ENCODE results near the gene CBY3. TPM values are rescaled to one million over a fixed set of nuclear protein-coding genes. Genes with fewer than 3 reads are reported as not detected.
A peak's percentile ranks its signal among the peaks of the same experiment; 100 is the strongest.

CBY3 gene
- total and polyA plus RNA-seq, 12 donors = 0.06 TPM; not detected in 11

GRCh38 chr5:179700401-179700918 is 19.6 kb upstream of the CBY3 start:
- Histone ChIP-seq H3K27me3 (no peaks in the 10 kb centered on the region), H3K36me3 (peaks cover 0 to 40% (median 15%) of the 10 kb centered on the region in 9 donors), H3K9me3 (no peaks in the 10 kb centered on the region), H3K27ac (peak overlapping the region in 8 of 10 donors; percentile 13 to 100 (median 97)), H3K4me1 (peaks cover 4 to 67% (median 39%) of the 10 kb centered on the region in 9 donors), H3K4me3 (peak overlapping the region in 9 of 10 donors; percentile 70 to 99 (median 89))
- DNase-seq (no peak), ATAC-seq (no peak)
- WGBS, 2 donors = 8 to 29% methylated on average over 5 to 7 of the region's 7 CpGs
- intact Hi-C loops (cut with DNase I) = no loop called here
- TF ChIP-seq, protein P1, sequence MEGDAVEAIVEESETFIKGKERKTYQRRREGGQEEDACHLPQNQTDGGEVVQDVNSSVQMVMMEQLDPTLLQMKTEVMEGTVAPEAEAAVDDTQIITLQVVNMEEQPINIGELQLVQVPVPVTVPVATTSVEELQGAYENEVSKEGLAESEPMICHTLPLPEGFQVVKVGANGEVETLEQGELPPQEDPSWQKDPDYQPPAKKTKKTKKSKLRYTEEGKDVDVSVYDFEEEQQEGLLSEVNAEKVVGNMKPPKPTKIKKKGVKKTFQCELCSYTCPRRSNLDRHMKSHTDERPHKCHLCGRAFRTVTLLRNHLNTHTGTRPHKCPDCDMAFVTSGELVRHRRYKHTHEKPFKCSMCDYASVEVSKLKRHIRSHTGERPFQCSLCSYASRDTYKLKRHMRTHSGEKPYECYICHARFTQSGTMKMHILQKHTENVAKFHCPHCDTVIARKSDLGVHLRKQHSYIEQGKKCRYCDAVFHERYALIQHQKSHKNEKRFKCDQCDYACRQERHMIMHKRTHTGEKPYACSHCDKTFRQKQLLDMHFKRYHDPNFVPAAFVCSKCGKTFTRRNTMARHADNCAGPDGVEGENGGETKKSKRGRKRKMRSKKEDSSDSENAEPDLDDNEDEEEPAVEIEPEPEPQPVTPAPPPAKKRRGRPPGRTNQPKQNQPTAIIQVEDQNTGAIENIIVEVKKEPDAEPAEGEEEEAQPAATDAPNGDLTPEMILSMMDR (IDR thresholded peaks at IDR 0.05) = no peak

- H3K4me1 ChIP-seq = peaks cover 4 to 62% (median 39%) of the 10 kb centered on the region in 9 donors
- H3K9me3 ChIP-seq = no peaks in the 10 kb centered on the region
- TF ChIP-seq, protein P1 (IDR thresholded peaks at IDR 0.05) = no peak
- H3K4me3 ChIP-seq = peak overlapping the region; percentile 57 to 99 (median 89)
- H3K27ac ChIP-seq = peak overlapping the region; percentile 78 to 100 (median 97)
- intact Hi-C loops (cut with DNase I) = loop anchor here in 3 of 10 donors (2.0 to 5.0 kb wide), 3 partner anchors 31 to 33 kb away; partner anchors contain the start of gene MAML1 (in 2 of the 3)
- ATAC-seq (no peak), DNase-seq (peak in 1 of 2 donors; percentile 14)
- H3K36me3 ChIP-seq = peaks cover 0 to 33% (median 7%) of the 10 kb centered on the region in 9 donors
- WGBS, 2 donors = 1 to 2% methylated on average over 19 of the region's 19 CpGs
- no peaks in the 10 kb centered on the region for H3K27me3 ChIP-seq
Measured at GRCh38 chr5:179699616-179700237, 18.9 kb upstream of the CBY3 start.

DNA sequence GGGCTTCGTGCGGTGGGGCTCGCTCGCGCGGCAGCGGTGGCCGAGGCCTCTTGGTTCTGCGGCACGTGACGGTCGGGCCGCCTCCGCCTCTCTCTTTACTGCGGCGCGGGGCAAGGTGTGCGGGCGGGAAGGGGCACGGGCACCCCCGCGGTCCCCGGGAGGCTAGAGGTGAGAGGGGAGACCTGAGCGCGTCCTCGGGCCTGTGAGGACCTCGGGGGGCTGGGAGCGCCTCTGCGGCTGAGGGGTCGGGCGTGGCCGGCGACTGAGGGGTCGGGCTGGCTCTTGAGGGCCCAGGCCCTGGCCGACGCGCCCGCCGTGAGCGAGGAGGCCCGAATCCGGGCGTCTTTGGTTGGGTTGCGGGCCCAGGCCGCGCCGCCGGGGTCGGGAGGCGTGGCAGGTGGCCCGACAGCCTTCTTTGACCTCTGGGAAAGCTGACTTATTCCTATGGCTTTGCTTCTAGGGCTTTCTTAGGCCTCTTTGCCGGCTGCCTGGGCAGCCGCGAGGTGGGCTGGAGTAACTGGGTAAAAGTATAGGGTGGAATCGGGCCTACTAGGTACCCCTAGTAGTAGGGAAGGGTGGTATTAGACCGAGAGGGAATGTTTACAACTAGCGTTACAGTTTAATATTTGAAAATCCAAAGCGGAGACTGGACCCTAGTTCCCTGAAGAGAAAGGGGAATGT is 18.2 kb upstream of the CBY3 start, which contains the start of gene CANX:
Gene CANX, plus strand, starts transcription at position 33 of the 681 bp plus-strand sequence. CDS start 6,715 bp downstream, outside the sequence.
- peak in 6 of 8 donors; percentile 0 to 21 (median 4) for ATAC-seq

More for the DNA sequence above, 18.2 kb upstream of the CBY3 start, which contains the start of gene CANX:
- peaks cover 0 to 27% (median under 1%) of the 10 kb centered on the region in 9 donors for H3K36me3 ChIP-seq
- peak within 1 kb of the TSS; percentile 57 to 99 (median 89) for H3K4me3 ChIP-seq
- no peaks in the 10 kb centered on the region for H3K9me3 ChIP-seq
- no peaks in the 10 kb centered on the region for H3K27me3 ChIP-seq
- 0% methylated on average over 54 to 57 of the region's 58 CpGs for WGBS, 2 donors
- TF ChIP-seq, protein P1 (IDR thresholded peaks at IDR 0.05) = no peak
- peak within 1 kb of the TSS; percentile 85 to 100 (median 97) for H3K27ac ChIP-seq
- intact Hi-C loops (cut with DNase I) = loop anchor here in 5 of 10 donors (1.0 to 5.0 kb wide), 5 partner anchors 21 to 34 kb away; partner anchors contain the start of gene MAML1 (in 3 of the 5)
- no peak for DNase-seq
- H3K4me1 ChIP-seq = peaks cover 4 to 62% (median 39%) of the 10 kb centered on the region in 9 donors
